Measurements from ENCODE around the gene ZNF532. TPM values are rescaled to one million over a fixed set of nuclear protein-coding genes. Genes with fewer than 3 reads are reported as not detected.

ZNF532 gene
- polyA plus RNA-seq, 1 donor (not counting 4 experiments of a cell fraction or from before 2014, with no cell fraction given), result 31.5 TPM

- DNase-seq (ENCODE audit: low read depth, low spot score) (no peak), FAIRE-seq (no peak)
- dilution Hi-C loops (cut with MboI; ENCODE audit: extremely low pct_ligation_motif_present, low sequenced_read_pairs), result no loop called here
- TF ChIP-seq EZH2 (IDR thresholded peaks at IDR 0.05; ENCODE audit: low read length) (no peak), CTCF (optimal IDR thresholded peaks at IDR 0.05 in 1 of 3, IDR thresholded peaks at IDR 0.05 in 1 of 3, conservative IDR thresholded peaks at IDR 0.05 in 1 of 3; ENCODE audit: extremely low read depth in 1 of 3, insufficient read depth in 2 of 3, low read length in 3 of 3) (no peak)
- peak overlapping the region; percentile 46 for H3K9ac ChIP-seq (ENCODE audit: control insufficient read depth, extremely low read depth, insufficient read depth, low read length)
- no peak overlapping the region for H3K4me3 ChIP-seq (ENCODE audit: control insufficient read depth in 2 of 3, extremely low read depth in 1 of 3, insufficient read depth in 2 of 3, low read depth in 1 of 3, low read length in 3 of 3)
- H3K9me3 ChIP-seq (ENCODE audit: control insufficient read depth, low read depth, low read length), result no peaks in the 10 kb centered on the region
- no peaks in the 10 kb centered on the region for H4K20me1 ChIP-seq (ENCODE audit: control insufficient read depth, extremely low read depth, insufficient read depth, low read length)
- H3K4me1 ChIP-seq (ENCODE audit: control insufficient read depth, extremely low read depth, insufficient read depth, low read length), result peaks cover 44% of the 10 kb centered on the region
- H3K27ac ChIP-seq (ENCODE audit: control insufficient read depth, insufficient read depth, low read length), result peak overlapping the region; percentile 87
- H3K4me2 ChIP-seq (ENCODE audit: control insufficient read depth, extremely low read depth, insufficient read depth, low read depth, low read length), result peak overlapping the region; percentile 80
- peaks cover 6 to 24% of the 10 kb centered on the region in 2 experiments for H3K36me3 ChIP-seq (ENCODE audit: control insufficient read depth in 2 of 2, extremely low read depth in 1 of 2, insufficient read depth in 2 of 2, low read length in 2 of 2)
- no peaks in the 10 kb centered on the region for H3K27me3 ChIP-seq (ENCODE audit: control insufficient read depth, extremely low read depth, insufficient read depth, low read length)
- no peak overlapping the region for H2AFZ ChIP-seq (ENCODE audit: control insufficient read depth, low read length)
- no peaks in the 10 kb centered on the region for H3K9me1 ChIP-seq (ENCODE audit: control insufficient read depth, extremely low read depth, insufficient read depth, low read length)
- peaks cover 13% of the 10 kb centered on the region for H3K79me2 ChIP-seq (ENCODE audit: control insufficient read depth, insufficient read depth, low read length)
These were observed 1.5 kb downstream of the ZNF532 start for GRCh38 chr18:58866066-58866772.

GRCh38 chr18:58866773-58867150, 2.1 kb downstream of the ZNF532 start:
- Histone ChIP-seq H3K79me2 (ENCODE audit: control insufficient read depth, insufficient read depth, low read length) (peaks cover 13% of the 10 kb centered on the region), H3K27me3 (ENCODE audit: control insufficient read depth, extremely low read depth, insufficient read depth, low read length) (no peaks in the 10 kb centered on the region), H3K4me1 (ENCODE audit: control insufficient read depth, extremely low read depth, insufficient read depth, low read length) (peaks cover 42% of the 10 kb centered on the region), H3K9ac (ENCODE audit: control insufficient read depth, extremely low read depth, insufficient read depth, low read length) (peak overlapping the region; percentile 46), H3K9me3 (ENCODE audit: control insufficient read depth, low read depth, low read length) (no peaks in the 10 kb centered on the region), H2AFZ (ENCODE audit: control insufficient read depth, low read length) (no peak overlapping the region), H3K9me1 (ENCODE audit: control insufficient read depth, extremely low read depth, insufficient read depth, low read length) (no peaks in the 10 kb centered on the region), H3K4me3 (ENCODE audit: control insufficient read depth in 2 of 3, extremely low read depth in 1 of 3, insufficient read depth in 2 of 3, low read depth in 1 of 3, low read length in 3 of 3) (peak overlapping the region in 2 of 3 experiments; percentile 22 to 28), H4K20me1 (ENCODE audit: control insufficient read depth, extremely low read depth, insufficient read depth, low read length) (no peaks in the 10 kb centered on the region), H3K36me3 (ENCODE audit: control insufficient read depth in 2 of 2, extremely low read depth in 1 of 2, insufficient read depth in 2 of 2, low read length in 2 of 2) (peaks cover 6 to 24% of the 10 kb centered on the region in 2 experiments), H3K4me2 (ENCODE audit: control insufficient read depth, extremely low read depth, insufficient read depth, low read depth, low read length) (peak overlapping the region; percentile 80), H3K27ac (ENCODE audit: control insufficient read depth, insufficient read depth, low read length) (peak overlapping the region; percentile 87)
- no peak for DNase-seq (ENCODE audit: low read depth, low spot score)
- TF ChIP-seq EZH2 (IDR thresholded peaks at IDR 0.05; ENCODE audit: low read length), result no peak
- dilution Hi-C loops (cut with MboI; ENCODE audit: extremely low pct_ligation_motif_present, low sequenced_read_pairs), result no loop called here
- no peak for FAIRE-seq

Data from keratinocyte (primary cell).